ENCODE data around the gene FRMD4A.

DNA sequence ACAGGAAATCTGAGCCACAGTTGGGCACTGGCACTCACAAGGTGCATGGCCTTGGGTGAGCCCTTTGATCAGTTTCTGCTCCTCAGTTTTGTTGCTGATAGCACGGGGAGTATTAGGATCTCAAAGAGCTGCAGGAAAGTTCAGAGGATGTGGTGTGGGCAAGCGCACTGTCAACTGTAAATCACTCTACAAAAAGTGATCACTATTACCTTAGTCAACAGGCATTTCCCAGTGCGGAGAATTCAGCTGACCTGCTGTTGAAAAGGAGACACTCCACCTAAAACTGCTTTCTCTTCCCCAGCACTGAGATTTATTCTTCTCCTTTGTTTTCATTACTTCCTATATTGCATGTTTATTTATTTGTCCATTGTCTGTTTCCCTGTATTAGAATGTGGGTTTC is 412.9 kb downstream of the FRMD4A start:
- TF ChIP-seq POLR2A (IDR thresholded peaks at IDR 0.05; ENCODE audit: low read depth, low read length) (no peak), POLR2AphosphoS5 (IDR thresholded peaks at IDR 0.05; ENCODE audit: low read depth, low read length) (no peak)
